SK-N-SH treated with all-trans-retinoic acid at 6 μM for 48 hours (cell line): ENCODE results near the gene MRPL57.
"Not testable (repeated sequence)": the region's sequence is repeated elsewhere in the genome, so short reads cannot be mapped to it uniquely, and the experiment has no call there.

Experiments
- ARNTL ChIP-seq: fragments of 450-650 bp; formaldehyde crosslinking; IDR thresholded peaks from 2 replicates; pipeline ENCODE4 v1.5.0; 2020; ENCODE audit warnings: low read depth, mild to moderate bottlenecking, moderate library complexity, borderline replicate concordance
- CREB5 ChIP-seq: fragments of 250-450 bp; sonication (Bioruptor Pico); IDR thresholded peaks from 2 replicates; pipeline ENCODE4 v1.5.1; 2020; ENCODE audit warnings: low read depth, mild to moderate bottlenecking, moderate library complexity
- PATZ1 ChIP-seq: fragments of 250-450 bp; sonication (Bioruptor Pico); IDR thresholded peaks from 2 replicates; pipeline ENCODE4 v1.8.0; 2020; ENCODE audit warnings: mild to moderate bottlenecking, moderate library complexity, borderline replicate concordance
- POU6F1 ChIP-seq: fragments of 250-450 bp; sonication (Bioruptor Pico); IDR thresholded peaks from 2 replicates; pipeline ENCODE4 v1.8.0; 2021; ENCODE audit warnings: low read depth, mild to moderate bottlenecking, moderate library complexity, borderline replicate concordance
- PPARA ChIP-seq: fragments of 250-450 bp; sonication (Bioruptor Pico); IDR thresholded peaks from 2 replicates; pipeline ENCODE4 v1.5.0; 2020; ENCODE audit warnings: mild to moderate bottlenecking, borderline replicate concordance
- SNAI2 ChIP-seq: fragments of 250-450 bp; sonication (Bioruptor Pico); IDR thresholded peaks from 2 replicates; pipeline ENCODE4 v1.5.0; 2020; ENCODE audit warnings: mild to moderate bottlenecking, moderate library complexity
- TCF4 ChIP-seq: fragments of 250-450 bp; sonication (Bioruptor Pico); IDR thresholded peaks from 2 replicates; pipeline ENCODE4 v1.8.0; 2021; ENCODE audit warnings: mild to moderate bottlenecking, moderate library complexity, borderline replicate concordance
- TOX ChIP-seq: fragments of 250-450 bp; sonication (Bioruptor Pico); IDR thresholded peaks from 2 replicates; pipeline ENCODE4 v1.8.0; 2021; ENCODE audit warnings: mild to moderate bottlenecking, moderate library complexity, borderline replicate concordance
- ZC3H10 ChIP-seq: fragments of 250-450 bp; sonication (Bioruptor Pico); IDR thresholded peaks from 2 replicates; pipeline ENCODE4 v1.5.1; 2021; ENCODE audit warnings: mild to moderate bottlenecking, moderate library complexity
- ZNF565 ChIP-seq: fragments of 450-650 bp; formaldehyde crosslinking; conservative IDR thresholded peaks from 2 replicates; pipeline ENCODE4 v1.5.0; 2020; ENCODE audit warnings: low read depth, mild to moderate bottlenecking, moderate library complexity
- ZNF8 ChIP-seq: fragments of 450-650 bp; formaldehyde crosslinking; IDR thresholded peaks from 2 replicates; pipeline ENCODE4 v1.5.0; 2020; ENCODE audit warnings: mild to moderate bottlenecking, moderate library complexity

- not testable (repeated sequence) for TF ChIP-seq TOX (CRISPR knock-in tag); ZNF565 (CRISPR knock-in tag); CREB5; PPARA (CRISPR knock-in tag); ZNF8; SNAI2; PATZ1 (CRISPR knock-in tag); ARNTL (CRISPR knock-in tag); TCF4 (CRISPR knock-in tag); ZC3H10 (CRISPR knock-in tag); POU6F1 (CRISPR knock-in tag)
Observed at GRCh38 chr13:21186410-21186809, 10.0 kb downstream of the MRPL57 start.
